GM23338 (cell line): ENCODE measurements around the gene HARBI1. TPM values are rescaled to one million over a fixed set of nuclear protein-coding genes. Genes with fewer than 3 reads are reported as not detected.

Experiments used
- ATAC-seq: fragments of 200-7000 bp; cut with Tn5 transposase; 3 replicates; pipeline ENCODE4 v1.9.1; 2020
- DNase-seq: peaks from one replicate; pipeline ENCODE4 v3.0.0-alpha.2; 2015; ENCODE audit warnings: low spot score
- H2AFZ ChIP-seq: fragments of 200-600 bp; sonication (generic); 2 replicates; pipeline ENCODE4 v1.8.0; 2016; ENCODE audit warnings: antibody characterized with exemption, mild to moderate bottlenecking, moderate library complexity
- H3F3A ChIP-seq: fragments of 200-600 bp; sonication (generic); replicated peaks from 2 replicates; pipeline ENCODE4 v1.8.0; 2017; ENCODE audit warnings: antibody characterized with exemption, mixed run types, low read depth
- H3K27ac ChIP-seq: fragments of 200-600 bp; sonication (generic); 2 replicates; pipeline ENCODE4 v1.6.1; 2016; ENCODE audit warnings: low read depth
- H3K27me3 ChIP-seq: fragments of 200-600 bp; sonication (generic); 2 replicates; pipeline ENCODE4 v1.8.0; 2016; ENCODE audit warnings: mild to moderate bottlenecking, mixed run types, moderate library complexity; ENCODE audit not compliant: insufficient read depth
- H3K36me3 ChIP-seq: fragments of 200-600 bp; sonication (generic); 2 replicates; pipeline ENCODE4 v1.8.0; 2016; ENCODE audit warnings: mild to moderate bottlenecking; ENCODE audit not compliant: insufficient read depth
- H3K4me1 ChIP-seq: fragments of 200-600 bp; sonication (generic); 2 replicates; pipeline ENCODE4 v1.8.0; 2016; ENCODE audit warnings: mild to moderate bottlenecking, moderate library complexity; ENCODE audit not compliant: insufficient read depth
- H3K4me2 ChIP-seq: fragments of 200-600 bp; sonication (generic); 2 replicates; pipeline ENCODE4 v1.7.1; 2017; ENCODE audit warnings: mixed run types
- H3K4me3 ChIP-seq: fragments of 200-600 bp; sonication (generic); 2 replicates; pipeline ENCODE4 v1.6.1; 2016; ENCODE audit warnings: mixed run types
- H3K79me2 ChIP-seq: fragments of 200-600 bp; sonication (generic); replicated peaks from 2 replicates; pipeline ENCODE4 v1.8.0; 2017; ENCODE audit warnings: mild to moderate bottlenecking; ENCODE audit not compliant: insufficient read depth
- H3K9me2 ChIP-seq: fragments of 200-600 bp; sonication (generic); 2 replicates; pipeline ENCODE4 v1.8.0; 2017; ENCODE audit not compliant: insufficient read depth
- H4K20me1 ChIP-seq: fragments of 200-600 bp; sonication (generic); replicated peaks from 2 replicates; pipeline ENCODE4 v1.8.0; 2017; ENCODE audit warnings: mild to moderate bottlenecking; ENCODE audit not compliant: insufficient read depth
- H3K27ac Mint-ChIP-seq: 2 replicates; pipeline ENCODE4 v1.8.0; 2020; ENCODE audit warnings: inconsistent platforms, mild to moderate bottlenecking, moderate library complexity, mixed read lengths
- H3K27me3 Mint-ChIP-seq: 3 replicates; pipeline ENCODE4 v1.8.0; 2022; ENCODE audit warnings: low read depth, mild to moderate bottlenecking, moderate library complexity, mixed read lengths, inconsistent platforms; ENCODE audit not compliant: insufficient read depth, poor library complexity
- H3K36me3 Mint-ChIP-seq: 3 replicates; pipeline ENCODE4 v1.8.0; 2021; ENCODE audit warnings: low read depth, mild to moderate bottlenecking, inconsistent platforms, moderate library complexity, mixed read lengths
- H3K4me1 Mint-ChIP-seq: 3 replicates; pipeline ENCODE4 v1.8.0; 2020; ENCODE audit warnings: mild to moderate bottlenecking, inconsistent platforms, mixed read lengths
- H3K4me3 Mint-ChIP-seq: 3 replicates; pipeline ENCODE4 v1.8.0; 2021; ENCODE audit warnings: moderate library complexity, mild to moderate bottlenecking, inconsistent platforms, mixed read lengths
- H3K9me3 Mint-ChIP-seq: 3 replicates; pipeline ENCODE4 v1.8.0; 2020; ENCODE audit warnings: moderate library complexity, mild to moderate bottlenecking, inconsistent platforms, mixed read lengths
- CREB1 ChIP-seq: fragments of 250-450 bp; sonication (Bioruptor Pico); IDR thresholded peaks from 2 replicates; pipeline ENCODE4 v1.5.0; 2020; ENCODE audit warnings: low read depth, mild to moderate bottlenecking, moderate library complexity
- EZH2 ChIP-seq: fragments of 200-600 bp; sonication (generic); IDR thresholded peaks from one replicate; pipeline ENCODE4 v1.8.0; 2017; ENCODE audit warnings: antibody characterized with exemption, mild to moderate bottlenecking, low read depth; ENCODE audit not compliant: unreplicated experiment
- EZH2phosphoT487 ChIP-seq: fragments of 200-600 bp; sonication (generic); IDR thresholded peaks from one replicate; pipeline ENCODE4 v1.8.1; 2018; ENCODE audit warnings: antibody characterized with exemption; ENCODE audit not compliant: unreplicated experiment
- JUNB ChIP-seq: IDR thresholded peaks from one replicate; pipeline ENCODE4 v1.6.1; 2016; ENCODE audit warnings: antibody characterized with exemption; ENCODE audit not compliant: unreplicated experiment
- NANOG ChIP-seq: IDR thresholded peaks from 2 replicates; pipeline ENCODE4 v1.6.1; 2016; ENCODE audit warnings: antibody characterized with exemption, borderline replicate concordance
- POLR2AphosphoS5 ChIP-seq: IDR thresholded peaks from 2 replicates; pipeline ENCODE4 v1.6.1; 2016; ENCODE audit warnings: antibody characterized with exemption, low read depth
- STAT1 ChIP-seq: IDR thresholded peaks from one replicate; pipeline ENCODE4 v1.6.1; 2016; ENCODE audit warnings: antibody characterized with exemption; ENCODE audit not compliant: unreplicated experiment
- ZNF114 ChIP-seq: fragments of 250-450 bp; sonication (Bioruptor Pico); IDR thresholded peaks from 2 replicates; pipeline ENCODE4 v1.5.0; 2020; ENCODE audit warnings: mild to moderate bottlenecking, moderate library complexity
- ZNF331 ChIP-seq: fragments of 250-450 bp; sonication (Bioruptor Pico); IDR thresholded peaks from 2 replicates; pipeline ENCODE4 v1.5.0; 2020; ENCODE audit warnings: low read depth, mild to moderate bottlenecking, moderate library complexity
- polyA plus RNA-seq: library from polyadenylated mRNA; unstranded; fragments of >200 nt; fragmentation: Nextera tagmentation; extraction: Ambion mirVana; gene quantifications from 2 replicates; pipeline ENCODE4 v1.2.1, GENCODE V29; 2016
- total RNA-seq: library from RNA; depleted of rRNA; stranded (reverse); fragments of >200 nt; shearing (Covaris generic); gene quantifications from 2 replicates; pipeline ENCODE4 v1.2.3, GENCODE V29; 2014
- TF ChIP-seq, protein P1 (sequence below): fragments of 250-450 bp; sonication (Bioruptor Pico); IDR thresholded peaks from 2 replicates; pipeline ENCODE4 v1.5.0; 2020; ENCODE audit warnings: mild to moderate bottlenecking, moderate library complexity
- TF ChIP-seq, protein P2 (sequence below): IDR thresholded peaks from one replicate; pipeline ENCODE4 v1.6.1; 2018; ENCODE audit warnings: antibody characterized with exemption; ENCODE audit not compliant: unreplicated experiment
- TF ChIP-seq, protein P3 (sequence below), 2 experiments: fragments of 200-600 bp in 1 of 2; sonication (generic) in 1 of 2; conservative IDR thresholded peaks; 2 replicates each; pipeline versions ENCODE4 v1.5.1 to v1.6.1; 2016 to 2017; ENCODE audit warnings: antibody characterized with exemption in 2 of 2, low read depth in 2 of 2, mild to moderate bottlenecking in 2 of 2, moderate library complexity in 1 of 2

HARBI1 gene
- total and polyA plus RNA-seq, 2 experiments from 2014 or later = 4.2 to 6.5 TPM

DNA sequence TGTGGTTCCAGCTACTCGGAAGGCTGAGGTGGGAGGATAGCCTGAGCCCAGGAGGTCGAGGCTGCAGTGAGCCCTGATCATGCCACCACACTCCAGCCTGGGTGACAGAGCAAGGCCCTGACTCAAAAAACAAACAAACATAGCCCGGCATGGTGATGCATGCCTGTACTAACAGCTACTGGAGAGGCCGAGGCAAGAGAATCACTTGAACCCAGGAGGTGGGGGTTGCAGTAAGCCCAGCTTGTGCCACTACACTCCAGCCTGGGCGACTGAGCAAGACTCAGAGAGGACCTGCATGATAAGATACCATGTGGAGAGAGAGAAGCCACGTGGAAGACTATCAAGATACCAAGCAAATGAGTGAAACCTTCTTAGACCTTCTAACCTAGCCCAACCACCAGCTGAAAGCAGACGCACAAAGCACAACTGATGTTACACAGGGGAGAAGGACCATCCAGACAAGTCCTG is 59.3 kb downstream of the HARBI1 start (continued):
- TF ChIP-seq EZH2 = no peak
- TF ChIP-seq, protein P1, sequence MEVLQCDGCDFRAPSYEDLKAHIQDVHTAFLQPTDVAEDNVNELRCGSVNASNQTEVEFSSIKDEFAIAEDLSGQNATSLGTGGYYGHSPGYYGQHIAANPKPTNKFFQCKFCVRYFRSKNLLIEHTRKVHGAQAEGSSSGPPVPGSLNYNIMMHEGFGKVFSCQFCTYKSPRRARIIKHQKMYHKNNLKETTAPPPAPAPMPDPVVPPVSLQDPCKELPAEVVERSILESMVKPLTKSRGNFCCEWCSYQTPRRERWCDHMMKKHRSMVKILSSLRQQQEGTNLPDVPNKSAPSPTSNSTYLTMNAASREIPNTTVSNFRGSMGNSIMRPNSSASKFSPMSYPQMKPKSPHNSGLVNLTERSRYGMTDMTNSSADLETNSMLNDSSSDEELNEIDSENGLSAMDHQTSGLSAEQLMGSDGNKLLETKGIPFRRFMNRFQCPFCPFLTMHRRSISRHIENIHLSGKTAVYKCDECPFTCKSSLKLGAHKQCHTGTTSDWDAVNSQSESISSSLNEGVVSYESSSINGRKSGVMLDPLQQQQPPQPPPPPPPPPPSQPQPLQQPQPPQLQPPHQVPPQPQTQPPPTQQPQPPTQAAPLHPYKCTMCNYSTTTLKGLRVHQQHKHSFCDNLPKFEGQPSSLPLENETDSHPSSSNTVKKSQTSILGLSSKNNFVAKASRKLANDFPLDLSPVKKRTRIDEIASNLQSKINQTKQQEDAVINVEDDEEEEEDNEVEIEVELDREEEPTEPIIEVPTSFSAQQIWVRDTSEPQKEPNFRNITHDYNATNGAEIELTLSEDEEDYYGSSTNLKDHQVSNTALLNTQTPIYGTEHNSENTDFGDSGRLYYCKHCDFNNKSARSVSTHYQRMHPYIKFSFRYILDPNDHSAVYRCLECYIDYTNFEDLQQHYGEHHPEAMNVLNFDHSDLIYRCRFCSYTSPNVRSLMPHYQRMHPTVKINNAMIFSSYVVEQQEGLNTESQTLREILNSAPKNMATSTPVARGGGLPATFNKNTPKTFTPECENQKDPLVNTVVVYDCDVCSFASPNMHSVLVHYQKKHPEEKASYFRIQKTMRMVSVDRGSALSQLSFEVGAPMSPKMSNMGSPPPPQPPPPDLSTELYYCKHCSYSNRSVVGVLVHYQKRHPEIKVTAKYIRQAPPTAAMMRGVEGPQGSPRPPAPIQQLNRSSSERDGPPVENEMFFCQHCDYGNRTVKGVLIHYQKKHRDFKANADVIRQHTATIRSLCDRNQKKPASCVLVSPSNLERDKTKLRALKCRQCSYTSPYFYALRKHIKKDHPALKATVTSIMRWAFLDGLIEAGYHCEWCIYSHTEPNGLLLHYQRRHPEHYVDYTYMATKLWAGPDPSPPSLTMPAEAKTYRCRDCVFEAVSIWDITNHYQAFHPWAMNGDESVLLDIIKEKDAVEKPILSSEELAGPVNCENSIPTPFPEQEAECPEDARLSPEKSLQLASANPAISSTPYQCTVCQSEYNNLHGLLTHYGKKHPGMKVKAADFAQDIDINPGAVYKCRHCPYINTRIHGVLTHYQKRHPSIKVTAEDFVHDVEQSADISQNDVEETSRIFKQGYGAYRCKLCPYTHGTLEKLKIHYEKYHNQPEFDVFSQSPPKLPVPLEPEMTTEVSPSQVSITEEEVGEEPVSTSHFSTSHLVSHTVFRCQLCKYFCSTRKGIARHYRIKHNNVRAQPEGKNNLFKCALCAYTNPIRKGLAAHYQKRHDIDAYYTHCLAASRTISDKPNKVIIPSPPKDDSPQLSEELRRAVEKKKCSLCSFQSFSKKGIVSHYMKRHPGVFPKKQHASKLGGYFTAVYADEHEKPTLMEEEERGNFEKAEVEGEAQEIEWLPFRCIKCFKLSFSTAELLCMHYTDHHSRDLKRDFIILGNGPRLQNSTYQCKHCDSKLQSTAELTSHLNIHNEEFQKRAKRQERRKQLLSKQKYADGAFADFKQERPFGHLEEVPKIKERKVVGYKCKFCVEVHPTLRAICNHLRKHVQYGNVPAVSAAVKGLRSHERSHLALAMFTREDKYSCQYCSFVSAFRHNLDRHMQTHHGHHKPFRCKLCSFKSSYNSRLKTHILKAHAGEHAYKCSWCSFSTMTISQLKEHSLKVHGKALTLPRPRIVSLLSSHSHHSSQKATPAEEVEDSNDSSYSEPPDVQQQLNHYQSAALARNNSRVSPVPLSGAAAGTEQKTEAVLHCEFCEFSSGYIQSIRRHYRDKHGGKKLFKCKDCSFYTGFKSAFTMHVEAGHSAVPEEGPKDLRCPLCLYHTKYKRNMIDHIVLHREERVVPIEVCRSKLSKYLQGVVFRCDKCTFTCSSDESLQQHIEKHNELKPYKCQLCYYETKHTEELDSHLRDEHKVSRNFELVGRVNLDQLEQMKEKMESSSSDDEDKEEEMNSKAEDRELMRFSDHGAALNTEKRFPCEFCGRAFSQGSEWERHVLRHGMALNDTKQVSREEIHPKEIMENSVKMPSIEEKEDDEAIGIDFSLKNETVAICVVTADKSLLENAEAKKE (CRISPR knock-in tag) = no peak
- no peak for TF ChIP-seq CREB1 (CRISPR knock-in tag)
- no peak for TF ChIP-seq ZNF114 (CRISPR knock-in tag)
- no peak for TF ChIP-seq JUNB
- TF ChIP-seq EZH2phosphoT487 = no peak

DNA sequence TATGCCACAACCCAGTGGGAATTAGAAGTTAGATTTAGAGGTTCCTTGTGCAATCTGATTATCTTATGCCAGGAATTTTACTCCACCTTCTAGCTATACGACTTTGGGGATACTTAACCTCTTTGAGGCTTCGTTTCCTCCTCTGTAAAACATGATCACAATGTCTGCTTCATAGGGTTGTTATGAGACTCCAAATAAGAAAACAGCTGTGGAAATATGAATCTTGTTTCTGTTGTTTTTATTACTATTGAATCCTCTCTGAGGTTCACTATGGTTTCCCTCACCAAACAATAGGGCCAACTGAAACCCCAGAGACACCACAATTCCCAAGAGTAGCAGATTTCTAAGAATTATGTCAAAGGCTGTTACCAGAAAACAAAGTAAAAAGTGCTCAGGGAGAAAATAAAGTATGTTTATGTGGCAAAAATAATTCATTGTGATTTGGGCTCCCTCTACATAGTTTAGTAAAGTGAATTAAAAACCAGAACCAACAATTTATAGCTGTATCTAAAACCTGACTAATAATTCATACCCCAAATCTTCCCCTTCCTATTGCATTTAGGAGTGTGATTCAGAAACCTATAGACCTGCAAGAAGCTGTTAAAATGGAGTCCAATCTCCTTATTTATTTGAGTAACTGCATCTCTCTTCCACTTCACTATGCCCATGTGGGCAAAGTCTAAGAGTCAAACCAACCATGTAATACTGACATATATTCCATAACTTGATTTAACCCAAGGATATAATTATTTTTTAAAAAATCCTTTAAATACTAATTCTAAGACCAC is 61.6 kb downstream of the HARBI1 start:
- peak overlapping the region; percentile 64; the same call in 1 of the 2 replicates for H3K27ac ChIP-seq
- H3K27me3 Mint-ChIP-seq = peaks cover 4% of the 10 kb centered on the region
- H4K20me1 ChIP-seq = peaks cover 3% of the 10 kb centered on the region; the same call in 1 of the 2 replicates
- peaks cover 98% of the 10 kb centered on the region for H3K79me2 ChIP-seq
- no peak overlapping the region for H3K4me2 ChIP-seq
- no peaks in the 10 kb centered on the region for H3K36me3 ChIP-seq
- no peak overlapping the region for H3K4me3 ChIP-seq
- H3K4me1 Mint-ChIP-seq = peaks cover 19% of the 10 kb centered on the region
- H3K27ac Mint-ChIP-seq = 0 out of 2 replicates have a peak overlapping the region, but pooled peaks have one; percentile 69
- ATAC-seq (no peak), DNase-seq (no peak)
- H2AFZ ChIP-seq = no peak overlapping the region
- no peaks in the 10 kb centered on the region for H3K9me3 Mint-ChIP-seq
- no peak overlapping the region for H3K4me3 Mint-ChIP-seq
- no peaks in the 10 kb centered on the region for H3K27me3 ChIP-seq
- H3K9me2 ChIP-seq = no peaks in the 10 kb centered on the region
- H3K4me1 ChIP-seq = no peaks in the 10 kb centered on the region
- no peaks in the 10 kb centered on the region for H3K36me3 Mint-ChIP-seq
- no peaks in the 10 kb centered on the region for H3F3A ChIP-seq
- TF ChIP-seq, protein P2, sequence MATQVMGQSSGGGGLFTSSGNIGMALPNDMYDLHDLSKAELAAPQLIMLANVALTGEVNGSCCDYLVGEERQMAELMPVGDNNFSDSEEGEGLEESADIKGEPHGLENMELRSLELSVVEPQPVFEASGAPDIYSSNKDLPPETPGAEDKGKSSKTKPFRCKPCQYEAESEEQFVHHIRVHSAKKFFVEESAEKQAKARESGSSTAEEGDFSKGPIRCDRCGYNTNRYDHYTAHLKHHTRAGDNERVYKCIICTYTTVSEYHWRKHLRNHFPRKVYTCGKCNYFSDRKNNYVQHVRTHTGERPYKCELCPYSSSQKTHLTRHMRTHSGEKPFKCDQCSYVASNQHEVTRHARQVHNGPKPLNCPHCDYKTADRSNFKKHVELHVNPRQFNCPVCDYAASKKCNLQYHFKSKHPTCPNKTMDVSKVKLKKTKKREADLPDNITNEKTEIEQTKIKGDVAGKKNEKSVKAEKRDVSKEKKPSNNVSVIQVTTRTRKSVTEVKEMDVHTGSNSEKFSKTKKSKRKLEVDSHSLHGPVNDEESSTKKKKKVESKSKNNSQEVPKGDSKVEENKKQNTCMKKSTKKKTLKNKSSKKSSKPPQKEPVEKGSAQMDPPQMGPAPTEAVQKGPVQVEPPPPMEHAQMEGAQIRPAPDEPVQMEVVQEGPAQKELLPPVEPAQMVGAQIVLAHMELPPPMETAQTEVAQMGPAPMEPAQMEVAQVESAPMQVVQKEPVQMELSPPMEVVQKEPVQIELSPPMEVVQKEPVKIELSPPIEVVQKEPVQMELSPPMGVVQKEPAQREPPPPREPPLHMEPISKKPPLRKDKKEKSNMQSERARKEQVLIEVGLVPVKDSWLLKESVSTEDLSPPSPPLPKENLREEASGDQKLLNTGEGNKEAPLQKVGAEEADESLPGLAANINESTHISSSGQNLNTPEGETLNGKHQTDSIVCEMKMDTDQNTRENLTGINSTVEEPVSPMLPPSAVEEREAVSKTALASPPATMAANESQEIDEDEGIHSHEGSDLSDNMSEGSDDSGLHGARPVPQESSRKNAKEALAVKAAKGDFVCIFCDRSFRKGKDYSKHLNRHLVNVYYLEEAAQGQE = no peak
- TF ChIP-seq NANOG = no peak
- TF ChIP-seq POLR2AphosphoS5 = no peak
- no peak for TF ChIP-seq ZNF331
- no peak for TF ChIP-seq JUNB
- TF ChIP-seq CREB1 (CRISPR knock-in tag) = no peak
- TF ChIP-seq, protein P3, sequence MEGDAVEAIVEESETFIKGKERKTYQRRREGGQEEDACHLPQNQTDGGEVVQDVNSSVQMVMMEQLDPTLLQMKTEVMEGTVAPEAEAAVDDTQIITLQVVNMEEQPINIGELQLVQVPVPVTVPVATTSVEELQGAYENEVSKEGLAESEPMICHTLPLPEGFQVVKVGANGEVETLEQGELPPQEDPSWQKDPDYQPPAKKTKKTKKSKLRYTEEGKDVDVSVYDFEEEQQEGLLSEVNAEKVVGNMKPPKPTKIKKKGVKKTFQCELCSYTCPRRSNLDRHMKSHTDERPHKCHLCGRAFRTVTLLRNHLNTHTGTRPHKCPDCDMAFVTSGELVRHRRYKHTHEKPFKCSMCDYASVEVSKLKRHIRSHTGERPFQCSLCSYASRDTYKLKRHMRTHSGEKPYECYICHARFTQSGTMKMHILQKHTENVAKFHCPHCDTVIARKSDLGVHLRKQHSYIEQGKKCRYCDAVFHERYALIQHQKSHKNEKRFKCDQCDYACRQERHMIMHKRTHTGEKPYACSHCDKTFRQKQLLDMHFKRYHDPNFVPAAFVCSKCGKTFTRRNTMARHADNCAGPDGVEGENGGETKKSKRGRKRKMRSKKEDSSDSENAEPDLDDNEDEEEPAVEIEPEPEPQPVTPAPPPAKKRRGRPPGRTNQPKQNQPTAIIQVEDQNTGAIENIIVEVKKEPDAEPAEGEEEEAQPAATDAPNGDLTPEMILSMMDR (conservative IDR thresholded peaks at IDR 0.05; ENCODE audit: low read depth in 2 of 2) = no peak
- TF ChIP-seq ZNF114 (CRISPR knock-in tag) = no peak
- TF ChIP-seq STAT1 = no peak
- TF ChIP-seq EZH2phosphoT487 = no peak
